Dedifferentiated amniotic fluid mesenchymal stem cell (primary cell): ENCODE measurements around the gene PITX3.
"Not testable (repeated sequence)": the region's sequence is repeated elsewhere in the genome, so short reads cannot be mapped to it uniquely, and the experiment has no call there.

ENCODE experiments used
- DNase-seq: peaks from one replicate; pipeline ENCODE4 v3.0.0-alpha.2; 2016; ENCODE audit errors: extremely low spot score

The PITX3 gene

GRCh38 chr10:102255404-102255803 is 14.1 kb upstream of the PITX3 start:
- no peak for DNase-seq

DNA sequence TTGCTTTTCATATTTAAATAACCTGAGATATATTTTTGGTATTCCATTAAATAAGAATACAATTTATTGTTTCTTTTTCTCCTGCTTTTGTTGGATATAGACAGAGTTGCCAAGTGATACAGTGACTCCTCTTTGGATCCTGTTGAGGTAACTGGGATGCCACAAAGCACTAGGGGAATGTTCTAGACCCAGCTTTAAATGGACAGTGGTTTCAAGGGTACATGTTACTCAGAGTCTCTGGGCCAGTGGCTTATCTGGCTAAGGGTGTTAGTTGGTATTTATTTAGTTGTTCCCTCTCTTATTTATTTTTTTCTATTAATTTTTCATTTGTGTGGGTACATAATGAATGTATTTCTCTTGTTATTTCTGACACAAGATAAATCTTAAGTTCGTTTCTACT is 13.1 kb upstream of the PITX3 start:
- DNase-seq = no peak

DNA sequence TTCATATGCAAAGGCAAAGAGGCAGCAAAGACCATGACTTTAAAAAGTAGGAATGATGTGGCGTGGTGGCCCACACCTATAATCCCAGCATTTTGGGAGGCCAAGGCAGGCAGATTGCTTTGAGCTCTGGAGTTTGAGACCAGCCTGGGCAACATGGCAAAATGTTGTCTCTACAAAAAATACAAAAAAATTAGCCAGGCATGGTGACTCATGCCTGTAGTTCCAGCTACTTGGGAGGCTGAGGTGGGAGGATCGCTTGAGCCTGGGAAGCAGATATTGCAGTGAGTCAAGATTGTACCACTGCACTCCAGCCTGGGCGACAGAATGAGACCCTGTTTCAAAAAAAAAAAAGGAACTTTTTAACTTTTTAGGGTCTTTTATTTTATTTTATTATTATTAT is 11.2 kb upstream of the PITX3 start:
- not testable (repeated sequence) for DNase-seq

- DNase-seq = no peak
Observed at GRCh38 chr10:102247734-102248133, 6.4 kb upstream of the PITX3 start.

- no peak for DNase-seq
Observed at GRCh38 chr10:102246261-102246660, 4.9 kb upstream of the PITX3 start.

GRCh38 chr10:102245932-102246251 is 4.6 kb upstream of the PITX3 start:
- DNase-seq = no peak

GRCh38 chr10:102245082-102245931 is 4.0 kb upstream of the PITX3 start, which contains the start of gene GBF1:
TSS of gene GBF1 (plus strand) at chr10:102245532. CDS start at chr10:102258939, 13,407 bp downstream.
- DNase-seq = peak; percentile 100

DNA sequence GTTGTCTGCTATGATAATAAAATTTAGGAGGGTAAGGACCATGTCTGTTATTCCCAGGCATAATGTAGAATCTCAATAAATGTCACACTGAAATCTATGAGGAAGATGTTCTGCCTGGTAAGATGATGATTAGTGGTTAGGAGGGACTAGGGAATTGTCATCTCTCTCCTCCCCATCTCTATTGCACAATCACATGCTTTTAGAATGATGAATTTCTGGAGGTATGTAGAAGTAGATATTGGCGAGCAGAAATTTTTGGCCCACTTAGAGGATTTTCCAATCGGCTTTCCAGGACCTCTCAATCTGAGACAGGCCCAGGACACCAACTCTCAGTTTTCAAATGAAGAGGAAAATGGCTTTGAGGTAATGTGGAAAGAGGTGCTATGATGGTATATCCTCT is 2.0 kb upstream of the PITX3 start:
- peak; percentile 36 for DNase-seq

- no peak for DNase-seq
Observed at GRCh38 chr10:102242118-102242485, 790 bp upstream of the PITX3 start.

DNA sequence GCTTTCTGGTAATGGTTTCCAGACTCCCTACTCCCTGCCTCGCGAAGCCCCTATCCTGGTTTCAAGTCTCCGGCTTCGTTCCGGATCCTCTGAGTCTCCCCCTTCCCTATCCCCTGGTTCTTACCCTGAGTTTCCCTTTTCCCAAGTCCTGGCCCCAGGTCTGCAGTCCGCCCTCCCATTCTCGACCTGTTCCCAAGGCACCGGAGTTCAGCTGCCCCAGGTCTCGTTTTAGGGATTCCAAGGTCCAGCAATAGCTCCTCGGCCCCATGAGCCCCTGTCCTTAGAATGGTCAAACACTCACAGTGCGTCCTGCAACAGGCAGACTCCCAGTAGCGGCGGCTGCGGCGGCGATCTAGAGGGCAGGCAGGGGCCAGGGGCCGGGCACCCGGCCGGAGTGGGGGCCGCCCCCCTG is 274 bp downstream of the PITX3 start:
- DNase-seq = no peak

DNA sequence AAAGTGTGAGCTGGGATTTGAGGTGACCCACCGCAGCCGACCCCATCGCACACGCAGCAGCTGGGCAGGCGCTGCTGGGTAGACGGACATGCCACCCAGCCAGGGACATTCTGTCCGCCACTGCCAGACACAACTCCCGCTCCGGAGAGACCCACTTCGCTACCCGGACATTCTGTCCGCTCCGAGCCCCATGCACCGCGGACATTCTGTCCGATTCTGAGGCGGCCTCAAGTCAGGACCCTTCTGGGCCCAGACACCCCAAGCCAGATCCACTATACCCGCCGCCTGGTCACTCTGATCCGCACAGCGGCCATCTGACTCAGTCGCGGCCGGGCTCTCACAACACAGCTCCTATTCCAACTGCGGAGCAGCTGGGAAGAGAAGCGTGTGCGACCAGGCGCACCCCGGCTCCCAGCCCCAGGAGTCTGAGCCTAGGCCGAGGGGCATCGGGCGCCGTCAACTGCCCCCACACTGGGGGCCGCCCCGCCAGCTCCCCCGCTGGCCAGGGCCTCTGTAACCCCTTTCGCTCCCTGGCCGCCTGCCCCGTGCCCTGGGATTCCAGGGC is 763 bp downstream of the PITX3 start:
- no peak for DNase-seq

GRCh38 chr10:102237711-102238252 is 3.5 kb downstream of the PITX3 start:
- DNase-seq = no peak

GRCh38 chr10:102236006-102236405 is 5.3 kb downstream of the PITX3 start:
- no peak for DNase-seq

DNA sequence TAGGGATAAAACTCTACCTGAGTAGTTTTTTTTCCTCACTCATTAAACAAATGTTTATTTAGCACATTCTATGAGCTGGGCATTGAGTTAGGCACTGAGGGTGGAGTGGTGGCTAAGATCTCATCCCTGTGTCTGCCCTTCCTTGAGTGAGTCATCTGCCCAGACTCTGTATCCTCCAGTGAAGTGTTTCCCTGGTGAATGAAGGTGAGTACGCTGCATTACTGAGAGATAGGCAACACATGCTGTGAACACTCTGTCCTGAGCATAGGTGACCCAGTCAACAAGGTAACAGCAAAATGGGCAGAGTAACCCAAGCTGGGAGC is 5.8 kb downstream of the PITX3 start:
- DNase-seq = no peak

DNA sequence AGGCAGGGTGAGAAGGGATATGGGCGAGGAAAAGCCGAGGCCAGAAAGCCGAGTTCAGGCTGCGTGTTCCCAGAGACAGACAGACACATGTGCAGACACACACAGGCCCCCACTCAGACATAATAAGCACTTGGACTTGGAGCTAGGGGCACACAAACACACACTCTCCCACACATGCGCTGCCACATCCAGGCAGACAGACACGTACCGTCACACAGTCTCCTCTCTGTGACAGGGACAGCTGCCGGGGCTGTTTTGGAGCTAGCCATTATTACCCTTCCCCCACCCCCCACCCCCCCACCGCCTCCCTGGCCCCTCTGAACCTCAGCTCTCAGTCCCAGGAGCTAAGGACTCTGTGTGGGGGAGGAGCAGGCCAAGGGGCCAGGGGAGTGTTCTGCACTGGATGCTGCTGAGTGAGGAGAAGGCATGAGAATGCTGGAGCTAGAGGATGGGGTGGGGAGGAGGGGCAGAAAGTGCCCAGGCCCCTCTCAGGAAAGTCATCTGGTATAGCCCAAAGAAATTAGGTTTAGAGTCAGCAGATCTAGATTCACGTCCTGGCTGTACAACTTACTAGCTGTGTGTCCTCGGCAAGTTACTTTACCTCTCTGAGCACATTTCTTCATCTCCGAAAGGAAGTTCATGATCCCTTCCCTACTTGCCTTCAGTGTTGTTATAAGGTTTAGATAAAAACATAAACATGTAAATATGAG is 6.3 kb downstream of the PITX3 start:
- DNase-seq = no peak

DNA sequence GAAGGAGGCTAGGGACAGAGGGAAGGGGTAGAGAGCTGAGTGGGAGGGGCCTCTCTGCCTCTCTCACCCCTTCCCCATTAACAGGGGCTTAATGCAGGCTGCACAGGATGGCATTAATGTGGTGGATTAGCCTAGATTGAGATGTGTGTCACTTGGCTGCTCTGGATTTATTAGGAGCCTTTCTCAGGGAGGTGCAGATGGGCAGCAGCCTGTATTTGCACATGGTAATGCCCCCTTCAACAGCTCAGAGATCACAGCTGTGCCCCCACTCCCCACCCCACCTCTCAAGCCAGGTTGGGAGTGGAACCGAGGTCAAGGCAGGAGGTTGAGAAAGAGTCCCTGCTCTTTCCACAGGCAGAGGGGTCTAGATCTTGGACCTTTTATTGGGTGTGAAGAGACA is 7.3 kb downstream of the PITX3 start:
- DNase-seq = no peak

GRCh38 chr10:102231357-102232318 is 9.7 kb downstream of the PITX3 start:
- DNase-seq = no peak

DNA sequence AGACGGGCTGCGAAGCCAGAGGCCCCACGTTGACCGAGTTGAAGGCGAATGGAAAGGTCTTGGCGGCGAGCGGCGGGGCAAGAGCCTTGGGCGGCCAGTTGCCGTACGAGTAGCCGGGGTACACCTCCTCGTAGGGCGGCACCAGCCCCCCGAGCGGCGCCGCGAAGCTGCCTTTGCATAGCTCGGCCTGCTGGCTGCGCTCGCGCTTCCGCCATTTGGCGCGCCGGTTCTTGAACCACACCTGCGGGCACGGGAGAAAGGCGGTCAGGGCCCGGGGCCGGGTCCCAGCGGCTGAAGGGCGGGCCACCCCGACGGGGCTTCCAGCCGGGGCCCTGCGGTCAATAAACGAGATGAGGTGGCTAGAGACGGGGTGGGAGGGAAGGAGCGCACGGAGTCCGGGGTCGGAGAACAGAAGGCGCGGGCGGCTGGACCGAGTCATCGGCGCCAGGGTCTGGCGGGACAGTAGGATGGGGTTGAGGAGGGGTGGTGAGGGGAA is 10.4 kb downstream of the PITX3 start:
- DNase-seq = no peak

GRCh38 chr10:102230264-102230860 is 10.9 kb downstream of the PITX3 start:
- DNase-seq = peak; percentile 43

DNA sequence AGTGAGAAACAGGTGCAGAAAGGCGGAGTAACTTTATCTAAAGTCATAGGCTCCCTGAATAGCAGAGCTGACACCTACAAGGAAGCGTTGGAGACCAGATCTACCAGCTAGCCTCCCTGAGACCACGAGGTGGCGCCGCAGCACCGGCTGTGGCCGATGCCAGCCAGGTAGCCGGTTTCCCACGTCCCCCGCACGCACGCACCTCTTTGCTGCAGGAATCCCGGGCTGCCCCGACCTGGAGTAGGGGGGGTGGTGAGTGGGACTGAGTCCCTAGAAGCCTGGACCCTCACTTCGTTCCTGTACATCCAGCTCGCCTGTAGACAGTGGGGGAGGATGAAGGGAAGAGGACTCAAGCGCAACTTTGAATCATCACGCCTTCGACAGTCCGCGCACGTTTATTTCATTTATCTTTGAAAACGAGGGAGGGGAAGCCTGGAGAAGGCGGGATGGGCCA is 11.5 kb downstream of the PITX3 start:
- peak; percentile 51 for DNase-seq

DNA sequence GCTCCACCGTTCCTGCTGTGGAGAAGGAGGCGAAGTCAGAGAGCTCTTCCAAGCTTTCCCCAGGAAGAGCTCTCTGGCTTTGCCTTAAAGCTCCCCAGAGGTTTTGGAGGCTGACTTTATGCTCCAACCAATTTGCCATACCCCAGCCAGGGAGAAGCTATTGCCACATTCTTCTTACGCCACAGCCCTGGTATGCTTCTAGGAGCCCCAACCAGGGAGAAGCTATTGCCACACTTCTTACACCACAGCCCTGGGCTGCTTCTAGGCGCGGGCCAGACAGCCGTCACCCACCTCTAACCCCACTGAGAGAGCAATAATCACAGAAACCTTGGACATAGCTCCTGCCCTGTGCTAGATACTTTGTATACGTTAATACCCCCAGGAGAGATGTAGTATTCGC is 14.3 kb downstream of the PITX3 start:
- DNase-seq = no peak
